ENCODE results near the gene C18orf32.

GRCh38 chr18:49491534-49491856, 4.5 kb upstream of the C18orf32 start:
- TF ChIP-seq CTCF (IDR thresholded peaks at IDR 0.05; ENCODE audit: low read depth, low read length, poor library complexity, severe bottlenecking): no peak
- no peak for TF ChIP-seq EZH2phosphoT487 (IDR thresholded peaks at IDR 0.05; ENCODE audit: borderline replicate concordance, low read length)

Measured in DOHH2 (cell line).